Measurements from ENCODE around the gene GRM7.

GRM7 gene

DNA sequence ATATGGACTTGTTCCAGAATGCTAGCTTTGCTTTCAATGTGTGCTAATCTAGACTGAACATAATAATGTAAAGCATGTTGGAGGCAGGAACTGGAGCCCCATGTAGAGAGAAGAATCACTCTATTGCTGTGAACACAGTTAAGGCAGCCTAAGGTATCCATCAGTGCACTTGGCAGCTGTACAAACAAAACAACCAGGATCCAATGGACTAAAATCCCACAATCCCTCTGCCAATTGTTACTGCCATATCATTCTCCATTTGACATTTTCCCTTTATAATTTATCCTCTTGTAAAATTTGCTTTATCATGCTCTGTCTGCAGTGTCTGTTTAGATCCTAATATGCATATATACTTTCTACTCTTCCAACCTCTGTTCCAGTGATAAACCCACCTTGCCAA lies 883.9 kb downstream of the GRM7 start:
- FAIRE-seq: no peak

DNA sequence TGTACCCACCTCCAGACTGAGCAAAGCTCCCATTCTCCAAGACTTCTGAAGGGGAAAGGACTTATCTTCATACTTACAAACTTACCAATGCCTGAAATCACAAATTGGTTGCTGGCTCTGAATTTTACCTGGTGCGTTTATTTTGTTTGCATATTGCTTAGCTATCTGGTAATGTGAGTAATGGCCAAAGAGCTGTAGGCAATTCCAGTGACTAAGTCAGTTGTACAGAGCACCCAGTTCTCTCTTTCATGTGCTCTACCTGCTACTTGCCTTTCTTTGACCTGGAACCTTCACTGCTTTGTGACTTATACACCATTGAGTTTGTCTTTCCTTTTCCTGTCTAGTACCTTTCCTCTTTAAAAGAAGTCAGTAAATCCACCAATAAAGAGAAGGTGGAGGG lies 884.8 kb downstream of the GRM7 start:
- no peak for FAIRE-seq

DNA sequence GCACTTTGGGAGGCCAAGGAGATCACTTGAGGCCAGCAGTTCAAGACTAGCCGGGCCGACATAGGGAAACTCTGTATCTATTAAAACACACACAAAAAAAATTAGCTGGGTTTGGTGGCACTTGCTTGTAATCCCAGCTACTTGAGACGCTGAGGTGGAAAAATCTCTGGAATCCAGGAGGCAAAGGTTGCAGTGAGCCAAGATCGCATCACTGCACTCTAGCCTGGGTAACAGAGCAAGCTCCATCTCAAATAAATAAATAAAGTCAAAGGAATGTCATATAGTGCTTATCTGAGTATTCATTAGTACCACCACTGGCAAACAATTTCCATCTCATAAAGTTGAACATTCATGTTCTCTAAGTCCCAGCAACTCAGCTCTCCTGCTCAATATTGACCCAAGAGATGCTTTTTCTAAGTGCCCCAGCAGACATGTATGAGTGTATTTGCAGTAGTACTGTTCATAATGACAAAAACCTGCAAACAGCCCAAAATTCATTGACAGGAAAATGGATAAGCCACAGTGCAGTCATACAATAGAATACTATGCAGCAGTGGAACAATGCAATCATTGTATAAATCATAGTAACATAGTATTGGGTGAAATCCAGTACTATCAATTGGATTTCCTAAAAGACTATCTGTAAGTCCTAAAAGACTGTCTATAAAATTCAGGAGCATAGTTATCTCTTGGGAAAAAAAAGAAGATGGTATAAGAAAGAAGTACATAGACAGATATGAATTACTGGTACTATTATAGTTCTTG lies 889.2 kb downstream of the GRM7 start:
- no peak for FAIRE-seq

DNA sequence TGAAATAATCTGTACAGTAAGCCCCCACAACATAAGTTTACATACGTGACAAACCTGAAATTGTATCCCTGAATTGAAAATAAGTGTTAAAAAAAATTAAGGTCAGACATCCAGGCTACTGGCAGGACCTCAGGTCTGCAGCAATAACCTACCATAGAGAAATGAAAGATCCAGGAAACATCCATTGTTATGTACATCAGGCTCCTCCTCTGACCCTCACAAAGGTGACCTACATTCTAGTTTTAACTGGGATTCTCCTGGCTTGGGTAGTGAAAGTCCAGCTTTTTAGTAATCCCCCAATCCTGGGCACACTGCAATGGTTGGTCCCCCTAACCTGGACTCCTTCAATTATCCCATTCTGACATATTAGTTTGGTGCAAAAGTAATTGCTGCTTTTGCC lies 891.1 kb downstream of the GRM7 start:
- FAIRE-seq: no peak

DNA sequence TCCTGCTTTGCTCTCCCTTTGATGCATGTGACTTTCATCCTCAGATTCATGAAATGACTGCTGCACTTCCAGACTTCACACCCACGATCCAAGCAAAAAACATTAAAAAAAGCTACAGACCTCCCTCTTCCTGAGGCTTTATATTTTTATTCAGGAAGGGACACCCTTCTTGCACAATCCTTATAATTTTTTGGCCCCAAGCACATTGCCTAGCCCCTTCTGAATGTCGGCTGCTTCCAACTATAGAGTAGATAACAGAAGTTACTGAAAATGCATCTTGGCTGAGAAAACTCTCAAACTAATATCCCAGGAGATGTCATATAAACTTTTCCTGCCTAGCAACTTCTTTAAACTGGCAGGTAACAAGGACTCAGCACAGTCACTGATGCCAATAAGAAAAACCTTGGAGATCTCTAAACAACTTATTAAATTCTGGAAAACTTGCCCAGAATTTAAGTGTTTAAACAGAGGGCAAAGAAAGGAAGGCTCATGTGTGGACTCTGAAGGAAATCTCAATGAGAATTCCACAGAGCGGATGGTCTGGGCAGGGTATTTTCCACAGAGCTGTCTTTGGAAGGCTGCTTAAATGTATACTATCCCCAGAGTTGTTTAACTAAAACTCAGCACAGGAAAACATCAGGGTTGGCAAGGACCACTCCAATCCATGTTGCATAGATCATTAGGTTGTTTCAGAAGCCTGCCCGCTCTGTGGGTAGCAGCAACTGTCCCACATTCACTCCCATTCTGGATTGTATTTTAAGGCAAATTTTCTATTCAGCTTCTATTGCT lies 893.9 kb downstream of the GRM7 start:
- FAIRE-seq: no peak

DNA sequence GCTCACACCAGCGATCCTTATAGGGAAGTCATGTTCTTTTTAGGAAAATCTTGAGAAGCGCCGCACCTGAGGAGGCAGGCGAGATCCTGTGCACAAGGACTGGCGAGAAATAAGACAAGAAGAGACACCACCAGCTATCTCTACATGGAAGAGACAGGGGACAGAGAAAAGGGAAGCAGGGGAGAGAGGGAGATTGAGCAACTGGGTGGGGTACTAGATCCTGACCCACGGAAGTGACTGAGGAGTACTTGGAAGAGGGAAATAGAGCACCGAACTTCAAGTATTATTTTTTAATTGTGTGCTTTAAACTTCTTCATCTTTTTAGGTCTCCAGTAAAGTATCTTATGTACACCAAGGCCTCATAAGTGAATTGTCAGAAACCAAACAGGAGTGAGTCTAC lies 898.7 kb downstream of the GRM7 start:
- FAIRE-seq: no peak

DNA sequence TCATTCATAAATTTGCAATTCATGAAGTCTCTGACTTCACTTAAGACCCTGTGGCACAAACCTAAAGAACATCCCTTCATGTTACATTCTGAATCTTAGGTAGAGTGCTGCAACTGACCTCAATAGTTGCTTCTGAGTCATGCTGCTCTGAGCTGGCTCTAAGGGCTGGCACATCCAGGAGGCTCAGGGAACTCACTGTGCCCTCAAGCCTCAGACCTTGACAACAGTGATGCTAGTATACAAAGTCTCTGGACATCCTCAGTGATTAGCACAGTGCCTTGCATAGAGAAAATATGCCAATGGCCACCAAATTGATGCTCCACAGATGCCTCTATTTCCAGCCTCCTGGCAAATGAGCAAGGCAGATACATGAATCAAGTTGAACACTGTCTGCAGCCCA lies 899.8 kb downstream of the GRM7 start:
- no peak for FAIRE-seq

DNA sequence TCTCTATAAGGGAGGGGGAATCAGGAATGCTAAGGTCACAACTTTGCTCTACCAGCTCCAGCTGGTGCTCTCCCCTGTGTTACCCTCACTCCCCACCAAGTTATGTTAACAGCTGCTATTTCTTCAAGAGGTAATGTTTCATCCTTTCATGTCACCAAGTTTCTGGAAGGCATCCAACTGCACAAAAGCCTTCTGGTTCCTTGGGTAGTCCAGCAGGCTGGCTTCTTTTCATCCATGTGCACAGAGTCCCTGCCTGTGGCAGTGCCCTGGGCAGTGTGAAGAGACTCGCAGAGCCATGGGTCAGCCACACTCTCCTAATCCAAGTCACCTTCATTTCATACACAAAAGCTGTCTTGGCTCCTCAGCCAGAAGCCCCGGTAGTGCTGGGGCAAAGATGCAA lies 903.2 kb downstream of the GRM7 start:
- no peak for FAIRE-seq

DNA sequence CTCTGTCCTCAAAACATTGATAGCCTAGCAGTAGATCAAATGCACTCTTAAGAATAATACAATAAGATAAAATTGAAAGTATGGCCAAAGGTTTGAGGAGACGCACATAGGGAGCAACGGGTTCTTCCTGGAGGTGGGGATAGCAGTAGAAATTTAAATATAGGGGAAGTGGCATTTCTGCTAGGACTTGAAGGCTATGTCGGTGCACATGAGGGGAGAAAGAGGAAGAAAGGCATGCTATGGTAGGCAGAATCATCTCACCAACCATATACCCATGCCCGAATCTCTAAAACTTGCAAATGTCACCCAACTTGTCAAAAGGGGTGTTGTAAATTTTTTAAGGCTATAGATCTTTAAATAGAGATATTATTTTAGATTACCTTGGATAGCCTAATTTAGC lies 905.6 kb downstream of the GRM7 start:
- no peak for FAIRE-seq

DNA sequence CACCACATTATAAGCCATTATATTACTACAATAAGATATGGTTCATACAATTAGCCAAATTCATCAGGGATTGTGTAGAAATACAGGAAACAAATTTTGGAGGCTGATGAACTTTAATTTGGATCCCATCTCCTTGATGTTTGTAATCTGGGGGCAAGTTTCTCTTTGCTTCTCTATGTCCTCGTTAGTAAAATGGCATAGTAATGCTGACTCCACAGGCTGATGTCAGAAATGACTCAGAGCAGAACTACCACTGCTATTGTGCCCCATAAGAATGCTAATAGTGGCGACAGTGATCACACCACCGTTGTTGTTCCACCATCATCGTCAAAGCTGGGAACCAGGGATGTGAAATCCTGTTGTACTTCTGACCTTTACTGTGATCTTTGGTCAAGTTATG lies 918.4 kb downstream of the GRM7 start:
- FAIRE-seq: no peak

DNA sequence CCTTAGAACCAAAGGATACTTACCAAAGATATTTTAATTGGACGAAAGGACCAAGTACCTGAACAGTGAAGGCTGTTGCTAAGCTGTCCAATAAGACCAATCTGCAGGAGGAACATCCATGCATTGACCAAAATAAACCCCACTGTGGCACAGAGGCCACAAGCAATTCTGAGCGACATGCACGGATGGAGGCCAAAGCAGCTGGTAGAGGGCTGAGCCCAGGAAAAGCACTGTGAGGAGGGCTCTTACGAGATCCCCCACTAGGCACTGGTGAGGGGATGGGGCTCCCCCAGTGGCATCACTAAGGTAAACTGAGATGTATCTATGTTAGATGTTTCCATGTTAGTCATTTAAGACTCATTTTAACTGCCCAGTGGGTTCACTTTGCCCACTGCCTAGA lies 920.5 kb downstream of the GRM7 start:
- FAIRE-seq: no peak

DNA sequence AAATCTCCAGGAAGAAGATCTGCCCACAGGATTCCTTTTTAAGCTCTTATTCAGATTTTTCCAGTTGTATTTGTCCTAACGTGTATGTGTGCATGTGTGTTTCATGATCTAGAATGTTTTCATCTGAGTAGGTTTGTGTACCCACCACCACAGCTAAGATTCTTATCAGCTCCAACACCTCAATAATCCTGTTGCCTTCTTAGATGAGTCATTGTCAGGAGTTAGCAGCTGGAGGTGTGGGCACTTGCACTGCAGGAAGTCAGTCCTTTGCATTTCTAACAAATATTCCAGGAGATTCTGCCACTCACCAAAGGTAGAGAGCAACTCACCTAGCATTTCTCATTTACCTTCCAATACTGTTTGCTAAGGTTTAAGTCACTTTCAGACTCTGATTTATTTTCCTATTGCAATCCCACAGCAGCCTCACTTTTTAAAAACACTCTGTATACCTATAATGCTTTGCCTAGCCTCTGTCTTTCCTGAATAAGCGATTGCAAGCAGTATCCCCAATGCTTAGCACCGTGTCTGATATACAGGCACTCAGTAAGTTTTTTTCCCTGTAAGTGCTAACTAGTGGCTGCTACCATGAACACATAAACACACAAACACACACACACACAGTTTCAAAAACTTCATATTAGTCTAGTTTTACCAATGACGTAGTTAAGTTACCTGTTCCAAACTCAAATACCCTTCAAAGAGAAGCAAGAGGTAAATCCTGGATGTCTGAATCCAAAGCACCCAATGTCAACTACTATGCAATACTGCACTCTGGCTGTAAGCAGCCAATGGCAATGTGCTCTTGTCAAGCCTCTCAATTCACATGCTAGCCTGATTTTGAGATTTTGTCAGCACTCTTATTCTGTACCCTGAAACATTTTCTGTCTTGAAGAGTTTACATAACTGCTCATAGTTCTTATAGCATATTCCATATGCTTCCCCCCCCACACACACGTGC lies 927.2 kb downstream of the GRM7 start:
- no peak for FAIRE-seq

DNA sequence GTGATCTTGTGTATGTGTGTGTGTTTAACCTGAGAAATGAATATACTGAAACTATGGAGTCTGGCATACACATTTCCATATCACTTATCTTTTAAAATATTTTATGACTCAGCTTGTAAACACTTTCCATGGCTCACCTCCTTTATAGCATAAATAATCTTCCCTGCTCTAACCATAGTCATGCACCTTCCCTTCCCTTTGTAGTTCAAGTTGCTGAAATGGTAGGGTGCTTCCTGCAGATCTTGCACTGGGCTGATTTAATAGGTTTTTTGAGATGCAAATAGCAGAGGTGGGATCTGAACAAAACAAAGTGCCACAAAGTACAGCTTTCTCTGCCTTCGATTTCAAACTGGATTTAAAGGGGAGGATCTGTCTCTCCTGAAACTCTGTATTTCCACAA lies 928.0 kb downstream of the GRM7 start:
- no peak for FAIRE-seq

DNA sequence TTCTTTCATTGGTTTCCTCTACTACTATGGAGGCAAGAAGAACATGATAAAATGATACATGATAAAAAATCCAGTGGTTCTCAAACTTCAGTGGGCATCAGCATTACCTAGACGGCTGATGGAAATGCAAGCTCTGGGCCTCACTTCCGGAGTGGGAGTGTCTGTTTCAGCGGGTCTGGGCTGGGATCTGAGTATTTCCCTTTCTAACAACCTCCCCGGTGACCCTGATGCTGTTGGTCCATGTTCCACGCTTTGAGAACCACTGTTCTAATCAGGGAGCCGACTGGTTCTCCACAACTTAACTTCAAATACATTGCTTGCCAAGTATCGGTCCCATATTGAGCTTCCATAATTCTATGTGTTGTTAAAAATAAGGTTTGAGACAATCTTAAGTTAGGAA lies 928.4 kb downstream of the GRM7 start:
- FAIRE-seq: no peak

DNA sequence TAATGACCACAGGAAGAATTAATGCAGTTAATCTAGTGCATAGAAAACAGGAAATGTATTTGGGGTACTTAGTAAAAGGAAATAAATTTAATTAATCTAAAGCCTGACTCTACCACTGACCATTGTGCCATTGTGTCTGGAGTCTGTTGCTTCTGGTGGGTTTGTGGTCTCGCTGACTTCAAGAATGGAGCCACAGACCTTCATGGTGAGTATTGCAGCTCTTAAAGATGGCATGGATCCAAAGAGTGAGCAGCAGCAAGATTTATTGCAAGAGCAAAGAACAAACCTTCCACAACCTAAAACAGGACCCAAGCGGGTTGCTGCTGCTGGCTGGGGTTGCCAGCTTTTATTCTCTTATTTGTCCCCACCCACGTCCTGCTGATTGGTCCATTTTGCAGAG lies 929.2 kb downstream of the GRM7 start:
- no peak for FAIRE-seq

Measured in islet of Langerhans (tissue), 1 donor.